ENCODE data around the gene HIRA.

Gene HIRA

GRCh38 chr22:19405133-19405532 is 26.4 kb downstream of the HIRA start:
- no peak for TF ChIP-seq CTCF (IDR thresholded peaks at IDR 0.05; ENCODE audit: low read depth, low read length)
- in situ Hi-C loops (cut with HindIII; ENCODE audit: low sequenced_read_pairs) = no loop called here
- no peak overlapping the region for H3K4me3 ChIP-seq (ENCODE audit: low read depth, low read length)
- DNase-seq (ENCODE audit: low read depth, low spot score) = no peak

DNA sequence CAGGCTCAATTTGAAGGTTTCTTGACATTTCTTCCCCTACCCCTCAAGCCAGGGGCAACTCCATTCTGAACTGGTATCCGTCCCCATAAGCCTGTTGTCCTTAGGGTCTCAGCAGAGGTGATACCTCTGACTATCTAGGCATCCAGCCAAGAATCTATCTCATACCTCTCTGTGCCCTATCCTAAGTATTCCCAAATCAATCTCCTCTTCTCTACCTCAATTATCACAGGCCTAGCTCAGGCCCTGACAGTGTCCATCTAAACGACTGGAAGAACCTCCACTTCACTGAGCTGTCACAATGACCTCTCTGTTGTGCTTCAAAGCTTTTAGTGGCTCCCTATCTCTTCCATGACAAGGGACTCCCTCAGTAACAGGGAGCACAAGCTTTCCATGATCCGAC is 26.9 kb downstream of the HIRA start:
- in situ Hi-C loops (cut with HindIII; ENCODE audit: low sequenced_read_pairs) = no loop called here
- no peak for DNase-seq (ENCODE audit: low read depth, low spot score)
- TF ChIP-seq CTCF (IDR thresholded peaks at IDR 0.05; ENCODE audit: low read depth, low read length) = no peak
- no peak overlapping the region for H3K4me3 ChIP-seq (ENCODE audit: low read depth, low read length)

DNA sequence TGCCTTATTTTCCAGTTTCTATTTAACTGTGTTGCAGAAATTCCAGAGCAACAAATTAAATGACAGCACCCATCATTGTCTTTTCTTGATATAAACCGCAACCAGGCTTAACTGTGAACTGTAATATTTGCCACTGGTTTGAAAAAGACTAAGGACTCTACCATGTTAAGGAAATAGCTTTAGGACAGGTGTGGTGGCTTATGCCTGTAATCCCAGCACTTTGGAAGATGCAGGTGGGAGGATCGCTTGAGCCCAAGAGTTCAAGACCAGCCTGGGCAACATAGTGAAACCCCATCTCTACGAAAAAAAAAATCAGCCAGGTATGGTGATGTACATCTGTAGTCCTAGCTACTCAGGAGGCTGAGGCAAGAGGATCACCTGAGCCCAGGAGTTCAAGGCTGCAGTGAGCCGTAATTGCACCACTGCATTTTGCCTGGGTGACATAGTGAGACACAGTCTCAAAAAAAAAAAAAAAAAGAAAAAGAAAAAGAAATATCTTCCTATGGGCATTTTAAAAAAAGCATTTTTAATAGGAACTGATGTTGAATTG is 28.8 kb downstream of the HIRA start:
- in situ Hi-C loops (cut with HindIII; ENCODE audit: low sequenced_read_pairs) = no loop called here
- TF ChIP-seq CTCF (IDR thresholded peaks at IDR 0.05; ENCODE audit: low read depth, low read length) = no peak
- DNase-seq (ENCODE audit: low read depth, low spot score) = no peak
- H3K4me3 ChIP-seq (ENCODE audit: low read depth, low read length) = no peak overlapping the region

GRCh38 chr22:19401483-19401882 is 30.1 kb downstream of the HIRA start:
- in situ Hi-C loops (cut with HindIII; ENCODE audit: low sequenced_read_pairs) = no loop called here
- DNase-seq (ENCODE audit: low read depth, low spot score) = no peak
- H3K4me3 ChIP-seq (ENCODE audit: low read depth, low read length) = no peak overlapping the region
- TF ChIP-seq CTCF (IDR thresholded peaks at IDR 0.05; ENCODE audit: low read depth, low read length) = no peak

DNA sequence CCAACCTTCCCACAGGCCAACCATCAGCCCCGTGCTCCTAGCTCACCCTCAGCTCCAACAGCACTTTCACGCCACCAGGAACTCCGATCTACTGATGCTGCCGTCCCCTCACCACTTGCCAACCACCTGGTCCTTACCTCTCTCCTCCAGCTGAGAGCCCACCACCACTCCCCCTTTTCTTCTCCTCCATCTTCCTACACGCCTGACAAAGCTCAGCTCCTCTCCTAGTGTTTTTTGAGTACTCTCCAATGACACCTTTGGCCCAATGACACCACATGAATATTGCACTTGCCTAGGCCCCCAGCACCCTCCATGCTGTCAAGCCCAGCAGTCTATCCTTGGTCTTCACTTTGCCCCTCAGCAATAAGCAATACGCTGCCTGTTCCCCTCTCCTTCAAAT is 30.7 kb downstream of the HIRA start:
- in situ Hi-C loops (cut with HindIII; ENCODE audit: low sequenced_read_pairs) = no loop called here
- no peak overlapping the region for H3K4me3 ChIP-seq (ENCODE audit: low read depth, low read length)
- TF ChIP-seq CTCF (IDR thresholded peaks at IDR 0.05; ENCODE audit: low read depth, low read length) = no peak
- no peak for DNase-seq (ENCODE audit: low read depth, low spot score)

DNA sequence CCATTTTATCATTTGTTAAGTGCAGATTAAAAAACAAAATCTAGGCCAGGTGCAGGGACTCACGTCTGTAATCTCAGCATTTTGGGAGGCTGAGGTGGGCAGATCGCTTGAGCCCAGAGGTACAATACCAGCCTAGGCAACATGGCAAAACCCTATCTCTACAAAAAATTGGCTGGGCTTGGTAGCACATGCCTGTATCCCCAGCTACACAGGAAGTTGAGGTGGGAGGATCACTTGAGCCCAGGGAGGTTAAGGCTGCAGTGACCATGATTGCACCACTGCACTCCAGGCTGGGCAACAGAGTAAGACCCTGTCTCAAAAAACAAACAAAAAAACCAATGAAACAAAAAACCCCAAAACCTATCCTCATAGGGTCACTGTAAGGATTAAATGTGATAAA is 32.9 kb downstream of the HIRA start:
- TF ChIP-seq CTCF (IDR thresholded peaks at IDR 0.05; ENCODE audit: low read depth, low read length) = no peak
- in situ Hi-C loops (cut with HindIII; ENCODE audit: low sequenced_read_pairs) = no loop called here
- DNase-seq (ENCODE audit: low read depth, low spot score) = no peak
- H3K4me3 ChIP-seq (ENCODE audit: low read depth, low read length) = no peak overlapping the region

DNA sequence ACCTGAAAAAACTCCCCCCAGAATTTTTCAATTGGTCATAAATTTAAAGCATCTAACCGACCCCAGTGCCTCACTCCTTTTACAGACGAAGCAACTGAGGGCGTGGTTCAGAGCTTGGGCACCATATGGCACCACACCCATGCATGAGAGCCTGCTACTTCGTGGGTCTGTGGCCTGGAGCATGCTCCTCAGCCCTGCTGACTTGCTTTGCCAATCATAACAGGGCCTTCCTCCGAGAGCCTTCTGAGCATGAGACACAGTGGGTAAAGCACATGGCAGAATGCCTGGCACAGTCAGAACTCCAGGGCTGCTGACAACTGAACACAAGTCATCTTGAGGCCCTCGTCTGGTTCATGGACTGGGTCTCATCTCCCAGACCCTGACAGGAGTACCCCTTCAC is 33.3 kb downstream of the HIRA start:
- TF ChIP-seq CTCF (IDR thresholded peaks at IDR 0.05; ENCODE audit: low read depth, low read length) = no peak
- DNase-seq (ENCODE audit: low read depth, low spot score) = no peak
- in situ Hi-C loops (cut with HindIII; ENCODE audit: low sequenced_read_pairs) = no loop called here
- H3K4me3 ChIP-seq (ENCODE audit: low read depth, low read length) = no peak overlapping the region

All from astrocyte of the spinal cord (primary cell).